HG02973 (cell line): Measurements from ENCODE around the gene CYP2R1.

Source experiments
- ATAC-seq: cut with Tn5 transposase; IDR thresholded peaks from one replicate; pipeline ENCODE4 v1.9.1; 2021; ENCODE audit warnings: moderate library complexity; ENCODE audit not compliant: unreplicated experiment

CYP2R1 gene

DNA sequence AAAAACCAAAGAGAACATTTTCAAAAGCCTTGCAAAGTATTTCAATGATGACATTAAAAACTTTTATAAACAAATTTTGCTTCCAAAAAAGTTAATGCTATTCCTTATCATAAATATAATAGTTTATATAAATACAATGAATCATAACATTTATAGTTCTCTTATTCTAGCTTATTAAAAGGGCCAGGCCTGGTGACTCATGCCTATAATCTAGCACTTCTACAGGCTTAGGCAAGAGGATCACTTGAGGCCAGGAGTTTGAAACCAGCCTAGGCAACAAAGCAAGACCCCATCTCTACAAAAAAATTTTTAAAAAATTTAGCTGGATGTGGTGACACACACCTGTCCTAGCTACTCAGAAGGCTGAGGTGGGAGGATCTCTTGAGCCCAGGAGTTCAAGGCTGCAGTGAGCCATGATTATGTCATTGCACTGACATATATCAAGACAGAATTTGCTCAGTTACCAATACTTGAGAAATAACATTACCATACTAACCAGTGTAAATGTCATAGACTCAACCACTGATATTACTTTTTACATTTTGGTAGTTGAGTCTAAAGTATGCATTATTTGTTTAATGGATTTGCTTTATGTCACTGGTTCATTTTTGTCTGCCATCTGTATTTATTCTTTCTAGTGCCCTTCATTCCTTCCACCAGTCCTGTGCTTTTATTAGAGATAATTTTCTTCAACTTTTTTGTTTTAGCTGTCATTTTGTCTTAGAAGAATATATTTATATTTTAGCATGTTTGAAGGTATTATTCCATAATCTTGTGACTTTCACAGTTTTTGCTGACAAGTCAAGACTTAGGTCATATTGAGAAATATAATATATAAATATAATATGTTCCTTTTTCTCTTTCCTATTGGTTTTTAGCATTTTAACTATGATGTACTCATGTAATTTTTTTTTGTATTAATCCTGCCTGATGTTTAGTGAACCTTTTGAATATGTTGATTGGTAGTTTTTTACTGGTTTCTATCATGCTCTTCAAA lies 56.2 kb downstream of the CYP2R1 start:
- ATAC-seq, result no peak
